IPS DF 19.7 (cell line): Measurements from ENCODE around the gene FBXL3.

Experiments used
- DNase-seq: peaks from one replicate; pipeline ENCODE4 v3.0.0-alpha.2; 2013; ENCODE audit warnings: low read depth, low spot score

The FBXL3 gene

GRCh38 chr13:77026861-77027621, at the start of gene FBXL3:
Gene FBXL3 (minus strand): TSS chr13:77027159. CDS start chr13:77021860, 5,299 bp downstream.
- DNase-seq = peak; percentile 61

- no peak for DNase-seq
These were observed 40.6 kb upstream of the FBXL3 start for GRCh38 chr13:77067519-77067918.

- no peak for DNase-seq
These were observed 38.6 kb upstream of the FBXL3 start for GRCh38 chr13:77065461-77066147.

GRCh38 chr13:77062097-77062496, 35.1 kb upstream of the FBXL3 start:
- no peak for DNase-seq

- no peak for DNase-seq
These were observed 34.4 kb upstream of the FBXL3 start for GRCh38 chr13:77061362-77061761.

GRCh38 chr13:77056886-77057285, 29.9 kb upstream of the FBXL3 start:
- DNase-seq = no peak

GRCh38 chr13:77056382-77056781, 29.4 kb upstream of the FBXL3 start:
- no peak for DNase-seq

- no peak for DNase-seq
These were observed 28.2 kb upstream of the FBXL3 start for GRCh38 chr13:77055158-77055557.

GRCh38 chr13:77053192-77053591, 26.2 kb upstream of the FBXL3 start:
- no peak for DNase-seq

- DNase-seq = no peak
These were observed 21.7 kb upstream of the FBXL3 start for GRCh38 chr13:77048681-77049080.

- DNase-seq = no peak
These were observed 20.8 kb upstream of the FBXL3 start for GRCh38 chr13:77047649-77048343.

- DNase-seq = no peak
These were observed 15.7 kb upstream of the FBXL3 start for GRCh38 chr13:77042566-77043177.

GRCh38 chr13:77040835-77041234, 13.9 kb upstream of the FBXL3 start:
- DNase-seq = no peak

- no peak for DNase-seq
These were observed 13.1 kb upstream of the FBXL3 start for GRCh38 chr13:77040076-77040475.

GRCh38 chr13:77038907-77039480, 12.0 kb upstream of the FBXL3 start:
- no peak for DNase-seq

GRCh38 chr13:77036279-77036678, 9.3 kb upstream of the FBXL3 start:
- DNase-seq = no peak

- no peak for DNase-seq
These were observed 7.9 kb upstream of the FBXL3 start for GRCh38 chr13:77034881-77035280.

- no peak for DNase-seq
These were observed 6.9 kb upstream of the FBXL3 start for GRCh38 chr13:77033717-77034302.

- no peak for DNase-seq
These were observed 4.8 kb upstream of the FBXL3 start for GRCh38 chr13:77031656-77032243.

GRCh38 chr13:77029436-77029835, 2.5 kb upstream of the FBXL3 start:
- DNase-seq = no peak

- no peak for DNase-seq
These were observed 1.2 kb upstream of the FBXL3 start for GRCh38 chr13:77028202-77028601.
